Activated CD4-positive, alpha-beta T cell treated with anti-CD3 and anti-CD28 coated beads for 24 hours (primary cell): ENCODE data around the gene CAVIN3.

Experiments
- DNase-seq, 2 donors: peaks; one replicate each; pipeline ENCODE4 v3.0.0-alpha.2; 2020; ENCODE audit warnings: low read depth in 2 of 2

CAVIN3 gene, protein sequence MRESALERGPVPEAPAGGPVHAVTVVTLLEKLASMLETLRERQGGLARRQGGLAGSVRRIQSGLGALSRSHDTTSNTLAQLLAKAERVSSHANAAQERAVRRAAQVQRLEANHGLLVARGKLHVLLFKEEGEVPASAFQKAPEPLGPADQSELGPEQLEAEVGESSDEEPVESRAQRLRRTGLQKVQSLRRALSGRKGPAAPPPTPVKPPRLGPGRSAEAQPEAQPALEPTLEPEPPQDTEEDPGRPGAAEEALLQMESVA

DNA sequence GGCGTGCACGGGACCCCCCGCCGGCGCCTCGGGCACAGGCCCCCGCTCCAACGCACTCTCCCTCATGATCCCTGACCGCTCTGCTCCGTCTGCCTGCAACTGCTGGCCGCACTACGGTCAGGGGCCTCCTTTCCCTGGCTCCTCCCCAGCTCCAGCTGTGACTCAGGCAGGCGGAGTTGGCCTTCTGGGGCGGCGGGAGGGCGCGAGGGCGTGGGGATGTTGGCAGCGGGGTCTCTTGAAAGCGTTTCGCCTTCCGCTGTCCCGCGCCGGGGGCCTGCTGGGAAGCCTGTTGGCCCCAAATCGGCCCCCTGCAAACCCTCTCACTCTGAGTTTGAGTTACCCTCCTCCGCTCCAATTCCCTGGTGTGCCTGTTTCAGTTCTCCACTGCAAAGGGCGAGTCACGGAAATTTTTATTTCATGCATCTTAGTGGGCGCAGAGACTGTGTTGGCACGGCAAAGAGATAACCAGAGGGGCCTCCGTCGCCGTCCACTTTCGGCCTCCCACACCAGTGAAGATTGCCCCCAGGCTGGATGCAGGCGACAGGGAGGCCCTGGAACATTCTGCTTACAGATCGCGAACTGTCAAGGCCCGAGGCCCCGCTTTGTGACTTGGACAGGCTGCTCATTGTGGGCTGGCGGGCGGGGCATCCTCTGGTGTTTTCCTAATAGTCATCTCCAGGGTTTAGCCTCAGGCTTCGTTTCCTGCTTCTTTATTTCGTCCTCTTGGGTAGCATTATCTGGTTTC, at the start of gene CAVIN3:
Gene CAVIN3, minus strand, starts transcription at position 91 of the 745 bp plus-strand sequence. Its CDS starts 25 bp downstream, at position 66.
- DNase-seq = peak; percentile 38 to 74

DNA sequence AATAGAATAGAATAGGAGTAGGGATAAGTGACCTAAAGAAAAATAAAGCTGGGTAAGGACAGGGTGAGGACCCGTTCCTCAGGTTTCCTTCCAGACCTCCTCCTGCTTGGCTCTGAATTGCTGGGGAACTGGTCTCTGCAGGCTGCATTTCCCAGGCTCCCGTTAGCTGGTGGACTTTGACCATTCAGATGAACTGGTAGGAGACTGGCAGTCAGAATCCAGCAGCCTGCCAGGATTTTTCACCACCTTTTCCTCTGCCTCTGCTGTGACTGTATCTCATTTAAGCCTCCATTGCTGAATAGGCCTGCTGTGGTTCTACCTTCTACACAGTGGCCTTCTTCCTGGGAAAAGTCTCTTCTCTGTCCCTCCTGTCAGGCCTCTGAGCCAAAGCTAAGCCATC, 45.4 kb upstream of the CAVIN3 start:
- DNase-seq = no peak

DNA sequence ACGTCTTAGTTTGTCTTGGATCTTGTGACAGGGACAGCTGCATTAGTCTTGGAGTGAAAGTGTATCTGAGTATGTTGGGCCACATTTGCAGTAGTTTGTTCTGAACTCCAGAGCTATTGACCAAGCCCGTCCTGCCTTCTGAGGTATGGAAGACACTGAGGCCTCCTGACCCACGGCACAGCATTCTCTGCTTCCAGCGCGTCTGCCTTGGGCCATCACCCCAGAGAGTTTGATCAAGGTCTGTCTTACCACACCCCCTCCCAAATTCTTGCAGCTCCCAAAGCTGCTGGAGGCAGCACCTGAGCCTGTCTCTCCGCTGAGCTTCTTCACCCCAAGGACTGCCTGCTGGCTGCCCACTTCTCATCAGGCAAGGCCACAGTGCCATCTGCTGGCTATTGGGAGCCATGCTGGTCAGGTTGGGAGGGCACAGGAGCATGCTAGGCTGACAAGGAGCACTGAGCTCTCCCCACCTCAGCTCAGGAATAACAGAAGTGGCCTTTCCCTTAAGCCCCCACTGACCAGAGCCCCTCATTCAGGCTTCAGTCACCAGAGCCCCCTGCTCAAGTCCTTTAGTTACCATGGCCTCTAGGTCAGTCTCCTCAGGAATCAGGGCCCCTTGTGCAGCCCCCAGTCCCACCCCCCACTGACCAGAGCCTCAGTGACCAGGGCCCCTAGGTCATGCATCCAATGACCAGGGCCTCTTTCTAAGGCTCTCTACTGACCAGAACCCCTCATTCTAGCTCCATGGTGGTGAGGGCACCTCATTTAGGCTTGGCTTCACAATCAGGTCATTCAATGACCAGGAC, 42.8 kb upstream of the CAVIN3 start:
- DNase-seq = peak; percentile 52 to 66

DNA sequence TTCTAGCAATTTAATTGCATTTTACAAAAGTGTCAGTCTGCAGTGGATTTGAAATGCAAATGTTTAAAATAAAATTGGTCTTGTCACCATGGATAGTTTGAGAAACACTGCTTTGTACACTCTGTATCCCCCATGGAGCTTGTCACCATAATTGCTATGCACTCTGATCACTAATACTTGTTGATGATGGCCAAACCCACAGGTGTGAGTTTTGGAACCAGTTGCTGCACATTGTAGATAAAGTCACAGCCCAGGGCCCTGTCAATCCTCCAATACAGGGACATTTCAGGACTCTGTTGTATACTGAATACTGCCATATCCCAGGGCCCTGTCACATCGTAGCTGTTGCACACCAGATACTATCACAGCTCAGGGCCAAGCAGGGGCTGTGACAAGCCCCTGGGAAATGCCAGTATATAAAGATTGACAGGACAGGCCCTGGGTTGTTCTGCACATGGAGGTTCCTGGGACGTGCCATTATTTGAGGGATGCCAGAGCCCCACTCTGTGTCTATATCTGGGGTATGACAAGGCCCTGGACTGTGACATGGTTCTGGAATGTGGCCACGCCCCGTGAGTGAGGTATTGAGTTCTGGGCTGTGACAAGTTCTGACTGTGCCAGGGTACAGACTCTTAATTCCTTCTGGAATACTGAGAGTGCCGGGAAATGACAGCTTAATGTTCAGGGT, 42.0 kb upstream of the CAVIN3 start:
- no peak for DNase-seq

DNA sequence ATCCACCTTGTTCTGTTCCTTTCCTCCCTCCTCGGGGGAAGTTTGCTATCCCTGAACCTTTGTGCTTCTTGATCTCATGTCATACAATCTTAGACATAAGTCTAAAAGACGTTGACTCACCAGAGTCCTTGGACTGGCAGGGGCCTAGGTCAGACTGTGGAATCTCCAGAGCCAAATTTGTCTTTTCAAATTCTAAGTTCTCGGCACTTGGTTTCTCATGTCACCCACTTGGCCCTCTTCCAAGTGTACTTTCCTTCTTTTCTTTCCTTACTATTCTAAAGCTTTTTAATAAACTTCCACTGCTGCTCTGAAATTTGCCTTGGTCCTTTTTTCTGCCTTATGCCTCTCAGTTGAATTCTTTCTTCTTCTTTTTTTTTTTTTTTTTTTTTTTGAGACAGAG, 39.9 kb upstream of the CAVIN3 start:
- no peak for DNase-seq

DNA sequence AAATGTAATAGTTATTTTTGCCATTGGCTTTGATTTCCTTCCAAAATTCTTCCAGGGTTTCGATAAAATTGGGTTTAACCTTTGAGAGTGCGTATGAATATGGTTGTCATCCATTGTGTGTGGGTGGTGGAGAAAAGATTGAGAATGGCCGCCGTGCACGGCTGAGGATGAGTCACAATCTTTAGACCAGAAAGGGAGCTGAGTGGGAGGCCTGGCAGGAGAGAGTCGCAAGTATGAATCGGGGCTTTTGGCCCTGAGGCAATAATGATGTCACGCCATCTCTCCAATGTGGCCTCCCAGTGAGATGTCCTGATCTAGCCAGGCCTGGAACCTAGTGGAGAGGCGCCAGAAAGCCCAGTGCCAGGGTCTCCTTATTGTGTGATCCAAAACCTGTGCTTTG, 36.9 kb upstream of the CAVIN3 start:
- peak in 1 of 2 donors; percentile 23 for DNase-seq

DNA sequence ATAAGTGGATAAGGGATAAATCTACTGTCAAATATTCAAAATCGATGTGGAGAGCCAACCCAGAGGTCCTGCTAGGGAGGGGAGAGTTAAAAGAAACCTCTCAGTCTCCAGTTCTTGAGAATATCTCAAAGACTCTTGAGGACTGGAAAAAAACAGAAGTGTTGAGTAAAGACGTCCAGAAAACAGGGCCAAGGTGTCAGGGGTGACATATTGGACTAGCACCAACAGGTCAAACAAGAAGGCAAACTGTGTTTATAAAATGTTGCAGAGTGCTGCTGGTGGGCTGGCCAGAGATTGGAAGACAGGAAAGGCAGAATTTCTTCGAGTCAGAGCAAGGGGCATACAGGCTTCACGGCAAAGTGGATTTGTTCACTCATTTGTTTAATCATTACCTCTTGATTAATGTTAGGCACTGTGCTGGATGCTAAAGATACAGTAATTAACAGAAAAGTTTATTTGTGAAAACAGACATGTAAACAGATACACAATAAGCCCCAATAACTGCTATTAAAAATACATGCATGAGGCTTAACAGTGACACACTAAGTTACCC, 36.3 kb upstream of the CAVIN3 start:
- DNase-seq = no peak

DNA sequence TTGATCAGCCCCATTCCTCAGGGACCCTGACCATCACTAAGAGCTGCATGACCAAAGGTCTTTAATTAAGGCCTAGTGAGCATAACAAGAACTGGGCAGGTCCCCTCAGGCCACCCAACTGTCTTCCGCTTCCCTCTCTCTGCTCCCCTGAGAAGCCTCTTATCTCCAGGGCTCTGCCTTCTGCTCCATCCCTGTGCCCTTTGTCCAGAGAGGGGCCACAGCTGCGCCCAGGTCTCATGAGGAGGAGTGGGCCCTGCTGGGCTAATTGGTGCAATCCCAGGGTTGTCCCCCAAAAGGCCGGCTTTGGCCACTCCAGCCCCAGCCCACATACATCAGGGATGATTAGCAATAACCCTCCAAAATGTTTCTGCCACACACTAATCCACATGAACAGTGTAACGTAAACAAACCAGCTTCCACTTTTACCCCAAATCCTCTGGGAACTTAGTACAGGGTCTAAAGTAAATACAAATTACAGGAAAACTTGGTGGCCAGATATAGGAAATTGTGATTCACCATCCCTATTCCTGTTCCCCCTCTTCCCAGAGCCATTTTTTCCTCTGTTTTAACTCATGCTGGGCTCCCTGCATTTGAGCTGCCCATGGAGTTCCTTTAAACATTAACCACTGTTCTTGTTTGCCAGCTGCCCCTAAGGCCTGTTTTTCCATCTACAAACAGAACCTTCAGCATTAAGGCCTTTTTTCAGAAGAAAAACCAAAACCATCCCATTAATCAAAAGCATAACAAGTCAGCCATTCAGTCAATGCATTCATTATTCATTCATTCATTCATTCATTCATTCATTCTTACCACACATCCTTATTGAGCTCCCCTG, 34.6 kb upstream of the CAVIN3 start:
- no peak for DNase-seq

DNA sequence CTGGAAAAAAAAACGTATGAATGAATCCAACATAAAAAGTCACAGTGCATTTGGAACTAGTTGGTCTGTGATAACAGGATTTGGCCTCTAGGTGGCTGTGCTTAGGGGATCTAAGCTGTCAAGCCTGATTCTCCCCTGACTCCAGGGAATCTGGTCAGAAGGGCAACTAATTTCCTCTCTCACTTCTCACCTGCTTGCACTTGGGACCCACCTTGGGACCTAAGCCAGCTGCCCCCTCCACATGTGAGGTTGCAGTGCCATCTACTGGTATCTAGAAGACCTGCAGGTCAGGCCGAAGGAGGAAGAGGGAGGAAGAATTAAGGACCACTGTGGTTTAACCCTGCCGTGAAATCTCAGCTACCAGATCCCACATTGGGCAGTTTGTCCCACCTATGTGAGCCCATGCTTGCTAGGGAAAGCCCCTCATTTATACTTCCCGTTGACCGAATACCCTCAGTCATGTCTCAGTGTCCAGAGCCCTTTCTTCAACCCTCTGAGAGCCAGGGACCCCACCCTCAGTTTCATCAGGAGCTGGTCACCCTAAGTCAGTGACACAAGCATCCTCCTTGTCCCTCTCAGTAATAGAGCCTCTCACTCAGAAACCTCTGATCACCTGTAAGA, 33.2 kb upstream of the CAVIN3 start:
- peak; percentile 36 to 39 for DNase-seq

DNA sequence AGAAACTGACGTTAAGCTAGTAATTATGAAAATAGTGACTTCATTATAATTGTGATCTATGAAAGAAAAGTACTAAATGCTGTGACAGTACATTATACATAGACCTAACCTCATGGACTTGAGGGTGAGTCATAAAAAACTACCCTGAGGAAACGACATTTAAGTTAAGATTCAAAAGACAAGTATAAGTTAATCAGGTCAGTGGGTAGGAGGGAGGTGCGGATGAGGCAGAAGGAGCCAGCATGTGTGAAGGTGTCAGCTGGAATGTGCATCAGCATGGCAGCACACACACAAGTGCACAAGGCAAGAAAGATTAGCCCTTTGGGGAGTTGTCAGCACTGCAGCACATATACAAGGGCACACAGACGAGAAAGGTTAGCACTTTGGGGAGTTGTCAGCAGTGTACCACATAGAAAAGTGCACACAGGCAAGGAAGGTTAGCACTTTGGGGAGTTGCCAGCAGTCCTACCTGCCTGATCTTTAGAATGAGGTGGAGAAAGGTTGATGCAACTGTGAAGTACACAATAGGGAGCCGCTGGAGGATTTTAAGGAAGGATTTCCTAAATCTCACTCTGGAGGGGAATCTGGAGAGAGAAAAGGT, 31.6 kb upstream of the CAVIN3 start:
- no peak for DNase-seq

DNA sequence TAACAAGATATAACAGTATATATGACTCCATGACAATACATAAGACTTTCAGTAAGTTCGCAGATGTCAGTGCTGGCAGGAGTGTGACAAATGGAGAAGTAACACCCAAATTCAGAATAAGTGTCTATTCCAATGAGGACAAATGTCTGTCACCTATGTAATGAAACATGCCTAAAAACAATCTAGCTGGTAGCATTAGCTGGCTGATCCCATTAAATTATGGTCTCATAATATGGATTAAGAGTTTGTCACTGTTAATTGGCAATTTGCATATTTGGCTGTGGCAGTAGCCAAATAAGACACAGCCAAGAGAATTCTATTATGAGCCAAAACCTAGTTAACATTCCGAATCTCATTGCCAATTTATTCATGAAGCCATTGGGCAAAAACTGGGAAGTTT, 30.2 kb upstream of the CAVIN3 start:
- no peak for DNase-seq

DNA sequence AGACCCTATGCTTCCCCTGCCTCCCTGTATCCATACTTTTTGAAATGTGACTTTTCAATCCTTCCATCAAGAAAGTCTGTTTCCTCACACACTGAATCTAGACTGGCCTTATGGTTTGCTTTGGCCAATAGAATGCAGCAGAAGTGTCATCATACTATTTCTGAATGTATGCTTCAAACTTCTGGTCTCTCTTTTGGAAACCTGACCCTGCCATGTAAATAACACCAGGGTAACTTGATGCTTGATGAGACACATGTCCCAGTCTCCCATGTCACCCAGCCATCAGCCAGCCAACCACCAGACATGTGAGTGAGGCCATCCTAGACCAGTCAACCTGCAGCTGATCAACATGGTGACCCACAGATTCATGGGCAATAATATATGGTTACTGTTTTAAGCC, 29.7 kb upstream of the CAVIN3 start:
- DNase-seq = no peak

DNA sequence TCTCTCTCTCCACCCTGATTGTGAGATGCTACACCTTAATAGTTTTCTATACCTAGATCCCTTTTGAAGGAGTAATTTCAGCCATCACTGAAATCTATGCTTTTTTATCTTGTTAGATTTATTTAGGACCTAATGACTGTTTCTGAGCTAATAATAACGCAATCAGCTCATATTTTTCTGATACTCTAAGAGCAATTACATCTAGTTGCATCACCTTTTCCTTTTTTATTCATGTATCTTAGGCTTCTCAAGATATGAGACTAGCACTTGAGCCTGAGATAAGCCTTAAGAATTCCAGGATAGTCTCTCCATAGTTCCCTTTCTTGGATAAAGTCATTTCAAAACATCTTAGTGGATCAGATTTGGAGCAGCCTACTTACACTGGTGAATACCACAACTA, 25.1 kb upstream of the CAVIN3 start:
- DNase-seq = no peak

DNA sequence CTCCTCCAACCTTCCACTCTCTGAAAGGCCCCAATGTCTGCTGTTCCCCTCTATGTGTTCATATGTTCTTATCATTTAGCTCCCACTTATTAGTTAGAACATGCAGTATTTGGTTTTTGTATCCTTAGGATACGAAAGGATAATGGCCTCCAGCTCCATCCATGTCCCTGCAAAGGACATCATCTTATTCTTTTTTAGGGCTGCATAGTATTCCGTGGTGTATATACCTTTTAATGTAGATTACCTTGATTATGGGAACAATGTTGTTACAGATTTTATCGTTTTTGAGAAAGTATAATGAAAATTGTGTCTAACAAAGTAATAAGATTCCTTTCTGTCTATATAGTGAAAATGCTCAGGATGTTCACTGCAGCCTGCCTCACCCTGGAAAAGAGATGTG, 16.0 kb upstream of the CAVIN3 start:
- no peak for DNase-seq

DNA sequence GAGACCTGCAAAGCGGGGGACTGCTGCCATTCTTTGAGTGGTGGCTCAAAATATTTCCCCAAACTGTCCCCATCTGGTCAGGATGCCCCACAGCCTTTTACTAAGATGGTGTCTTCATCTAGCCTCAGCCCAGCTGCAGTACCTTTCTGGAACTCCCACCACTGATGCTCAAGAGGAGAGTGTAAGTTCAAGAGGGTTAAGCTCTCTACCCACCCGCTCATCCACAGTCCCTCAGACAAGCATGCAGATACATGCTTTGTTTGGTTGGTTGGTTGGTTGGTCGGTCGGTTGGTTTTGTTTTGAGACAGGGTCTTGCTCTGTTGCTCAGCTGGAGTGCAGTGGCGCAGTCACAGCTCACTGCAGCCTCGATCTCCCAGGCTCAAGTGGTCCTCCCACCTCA, 14.5 kb upstream of the CAVIN3 start:
- DNase-seq = no peak

DNA sequence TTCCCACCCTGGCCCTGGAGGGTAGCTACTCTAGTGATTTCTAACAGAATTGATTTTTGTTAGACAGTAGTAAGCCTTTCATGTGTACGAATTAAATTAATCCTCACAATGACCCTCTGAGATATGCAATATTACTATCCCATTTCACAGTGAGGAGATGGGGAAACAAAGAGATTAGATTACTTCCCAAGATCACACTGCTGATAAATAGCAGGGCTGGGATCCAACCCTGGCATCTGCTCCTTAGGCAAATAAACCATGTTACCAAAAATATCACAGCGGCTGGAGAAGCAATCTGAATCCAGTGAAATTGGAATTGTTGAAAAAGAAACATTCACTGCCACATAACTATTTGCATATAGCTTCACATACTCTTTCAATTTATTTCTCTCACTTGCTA, 12.8 kb upstream of the CAVIN3 start:
- no peak for DNase-seq

DNA sequence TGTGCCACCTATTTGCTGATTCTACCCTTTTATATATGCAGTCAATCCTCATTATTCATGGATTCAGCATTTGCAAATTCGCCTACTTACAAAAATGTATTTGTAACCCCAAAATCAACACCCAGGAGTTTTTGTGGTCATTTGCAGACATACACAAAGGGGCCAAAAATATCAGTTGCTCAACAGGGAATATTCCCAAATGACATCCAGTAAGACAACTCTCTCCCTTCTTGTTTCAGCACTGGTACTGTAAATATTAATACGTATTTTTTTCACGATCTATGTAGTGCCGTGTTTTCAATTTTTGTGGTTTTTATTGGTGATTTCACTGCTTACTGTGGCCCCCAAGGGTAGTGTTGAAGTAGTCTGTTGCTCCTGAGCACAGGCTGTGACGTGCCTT, 11.8 kb upstream of the CAVIN3 start:
- no peak for DNase-seq

DNA sequence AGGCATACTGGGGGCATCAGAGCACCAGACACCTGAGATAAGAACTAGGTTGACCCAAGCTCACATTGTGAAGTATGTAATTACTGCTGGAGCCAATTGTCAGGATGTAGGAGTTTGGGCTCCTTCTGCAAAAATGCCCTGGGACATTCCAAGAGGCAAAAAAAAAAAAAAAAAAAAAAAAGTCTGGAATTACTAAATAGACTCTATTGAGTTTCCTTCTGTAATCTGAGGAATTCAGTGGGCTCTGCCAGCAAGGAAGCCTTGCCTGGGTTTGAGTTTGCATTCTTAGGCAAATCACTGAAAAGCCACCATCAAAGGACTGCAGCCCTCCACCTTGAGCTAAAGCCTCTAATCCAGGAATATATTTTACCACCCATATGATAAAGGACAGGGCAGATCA, 8.0 kb upstream of the CAVIN3 start:
- DNase-seq = no peak

DNA sequence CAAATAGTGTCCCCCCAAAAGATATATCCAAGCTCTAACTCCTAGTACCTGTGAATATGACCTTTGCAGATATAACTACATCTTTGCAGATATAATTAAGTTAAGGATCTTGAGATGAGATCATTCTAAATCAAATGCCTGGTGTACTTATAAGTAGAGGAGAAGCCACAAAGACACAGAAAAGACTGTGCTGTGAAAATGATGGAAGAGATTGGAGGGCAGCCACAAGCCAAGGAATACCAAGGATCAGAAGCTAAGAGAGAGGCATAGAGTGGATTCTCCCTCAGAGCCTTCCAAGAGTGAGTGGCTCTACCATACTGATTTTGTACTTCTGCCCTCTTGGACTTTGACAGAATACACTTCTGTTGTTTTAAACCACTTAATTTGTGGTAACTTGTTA, 7.5 kb upstream of the CAVIN3 start:
- DNase-seq = no peak

DNA sequence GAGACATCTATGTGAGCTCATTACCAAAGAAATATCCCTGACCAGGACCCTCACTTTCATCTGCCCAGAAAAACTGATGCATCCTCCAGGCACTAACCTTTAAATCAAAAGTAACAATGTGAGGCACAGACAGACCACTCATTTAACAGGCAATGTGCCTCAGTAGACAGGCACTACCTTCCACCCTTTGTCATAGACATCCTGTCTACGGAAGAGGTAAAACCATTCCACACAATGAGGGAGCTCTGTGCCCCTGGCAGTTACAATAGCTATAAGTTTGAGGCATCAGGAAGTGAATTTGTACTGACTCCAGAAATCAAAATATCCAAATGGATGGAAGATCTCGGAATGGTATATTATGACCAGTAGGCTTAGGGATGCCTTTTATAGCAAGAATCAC, 6.7 kb upstream of the CAVIN3 start:
- no peak for DNase-seq
